Thyroid gland (tissue), 4 donors: ENCODE measurements around the gene NCOR1. TPM values are rescaled to one million over a fixed set of nuclear protein-coding genes. Genes with fewer than 3 reads are reported as not detected.
"Not testable (repeated sequence)": the region's sequence is repeated elsewhere in the genome, so short reads cannot be mapped to it uniquely, and the experiment has no call there.

Experiments used
- DNase-seq, 2 donors: peaks; one replicate each; pipeline ENCODE4 v3.0.0-alpha.2; 2019
- H3K27ac ChIP-seq, 3 donors: fragments of 200-600 bp; sonication (generic); 1 replicate in 2 of 3; 2 replicates in 1 of 3; pipeline ENCODE4 v1.5.1; 2016 to 2019; ENCODE audit warnings: mild to moderate bottlenecking in 1 of 3, moderate library complexity in 1 of 3
- H3K27me3 ChIP-seq: fragments of 200-600 bp; sonication (generic); one replicate; pipeline ENCODE4 v1.5.1; 2019
- H3K36me3 ChIP-seq, 2 donors: fragments of 200-600 bp; sonication (generic); one replicate each; pipeline ENCODE4 v1.5.1; 2016 to 2019
- H3K4me1 ChIP-seq, 2 donors: fragments of 200-600 bp; sonication (generic); one replicate each; pipeline ENCODE4 v1.5.1; 2017 to 2019
- H3K4me3 ChIP-seq, 3 donors: fragments of 200-600 bp; sonication (generic); replicated peaks in 1 of 3; 1 replicate in 2 of 3; 2 replicates in 1 of 3; pipeline ENCODE4 v1.5.1; 2016; ENCODE audit warnings: mild to moderate bottlenecking in 1 of 3
- H3K9me3 ChIP-seq: fragments of 200-600 bp; sonication (generic); one replicate; pipeline ENCODE4 v1.5.1; 2017
- POLR2A ChIP-seq, 2 donors: fragments of 450-650 bp; IDR thresholded peaks; one replicate each; pipeline ENCODE4 v1.6.1; 2017; ENCODE audit warnings: antibody characterized with exemption in 2 of 2, mild to moderate bottlenecking in 2 of 2, moderate library complexity in 1 of 2
- WGBS, 2 donors: methylation state at CpG; one replicate each; pipeline ENCODE4 v1.1.5; 2017; 5-methylcytosine and 5-hydroxymethylcytosine counted together
- intact Hi-C: fragments of 100-400 bp; cut with DNase I; formaldehyde crosslinking; loops from one replicate; pipeline ENCODE4 v1.15.1; 2023
- total RNA-seq, 4 donors: library from RNA; depleted of rRNA; stranded (reverse); fragments of >200 nt; gene quantifications; one replicate each; pipeline ENCODE4 v1.2.3, GENCODE V29; 2016
- TF ChIP-seq, protein P1 (sequence below), 6 experiments: fragments of 200-600 bp in 3 of 6; fragments of 450-650 bp in 3 of 6; sonication (generic) in 3 of 6; IDR thresholded peaks; one replicate each; pipeline ENCODE4 v1.5.1; 2016 to 2019; ENCODE audit warnings: antibody characterized with exemption in 6 of 6, mild to moderate bottlenecking in 2 of 6, inconsistent platforms in 1 of 6, moderate library complexity in 1 of 6

The NCOR1 gene
- total RNA-seq, 4 donors from 2014 or later, result 141 to 206 (median 204) TPM

DNA sequence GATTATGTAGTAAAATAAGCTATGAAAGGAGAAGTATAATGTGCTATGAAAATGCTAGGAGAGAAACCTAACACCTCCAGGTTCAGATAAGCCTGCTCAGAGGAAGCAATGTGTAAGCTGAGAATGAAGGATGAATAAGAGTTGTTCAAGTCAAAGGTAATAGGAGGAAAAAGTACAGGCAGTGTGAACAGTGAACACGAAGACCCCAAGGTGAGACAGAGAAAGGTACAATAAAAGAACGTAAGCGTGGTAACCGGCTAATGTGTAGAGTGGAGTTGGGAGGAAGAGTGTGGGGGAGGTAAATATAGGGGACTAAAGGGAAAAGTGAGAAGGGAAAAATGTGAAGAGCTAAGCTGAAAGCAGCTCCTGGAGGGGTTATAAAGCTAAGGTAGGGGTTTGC lies 141.5 kb downstream of the NCOR1 start:
- DNase-seq, result no peak
- TF ChIP-seq POLR2A (IDR thresholded peaks at IDR 0.05), result no peak
- TF ChIP-seq, protein P1, sequence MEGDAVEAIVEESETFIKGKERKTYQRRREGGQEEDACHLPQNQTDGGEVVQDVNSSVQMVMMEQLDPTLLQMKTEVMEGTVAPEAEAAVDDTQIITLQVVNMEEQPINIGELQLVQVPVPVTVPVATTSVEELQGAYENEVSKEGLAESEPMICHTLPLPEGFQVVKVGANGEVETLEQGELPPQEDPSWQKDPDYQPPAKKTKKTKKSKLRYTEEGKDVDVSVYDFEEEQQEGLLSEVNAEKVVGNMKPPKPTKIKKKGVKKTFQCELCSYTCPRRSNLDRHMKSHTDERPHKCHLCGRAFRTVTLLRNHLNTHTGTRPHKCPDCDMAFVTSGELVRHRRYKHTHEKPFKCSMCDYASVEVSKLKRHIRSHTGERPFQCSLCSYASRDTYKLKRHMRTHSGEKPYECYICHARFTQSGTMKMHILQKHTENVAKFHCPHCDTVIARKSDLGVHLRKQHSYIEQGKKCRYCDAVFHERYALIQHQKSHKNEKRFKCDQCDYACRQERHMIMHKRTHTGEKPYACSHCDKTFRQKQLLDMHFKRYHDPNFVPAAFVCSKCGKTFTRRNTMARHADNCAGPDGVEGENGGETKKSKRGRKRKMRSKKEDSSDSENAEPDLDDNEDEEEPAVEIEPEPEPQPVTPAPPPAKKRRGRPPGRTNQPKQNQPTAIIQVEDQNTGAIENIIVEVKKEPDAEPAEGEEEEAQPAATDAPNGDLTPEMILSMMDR (IDR thresholded peaks at IDR 0.05), result no peak
- Histone ChIP-seq H3K4me3 (no peak overlapping the region), H3K27me3 (no peaks in the 10 kb centered on the region), H3K27ac (no peak overlapping the region), H3K9me3 (no peaks in the 10 kb centered on the region), H3K4me1 (no peaks in the 10 kb centered on the region), H3K36me3 (peaks cover 36 to 44% of the 10 kb centered on the region in 2 donors)
- WGBS, 2 donors, result 94% methylated on average over 4 of the region's 4 CpGs
- intact Hi-C loops, result no loop called here

DNA sequence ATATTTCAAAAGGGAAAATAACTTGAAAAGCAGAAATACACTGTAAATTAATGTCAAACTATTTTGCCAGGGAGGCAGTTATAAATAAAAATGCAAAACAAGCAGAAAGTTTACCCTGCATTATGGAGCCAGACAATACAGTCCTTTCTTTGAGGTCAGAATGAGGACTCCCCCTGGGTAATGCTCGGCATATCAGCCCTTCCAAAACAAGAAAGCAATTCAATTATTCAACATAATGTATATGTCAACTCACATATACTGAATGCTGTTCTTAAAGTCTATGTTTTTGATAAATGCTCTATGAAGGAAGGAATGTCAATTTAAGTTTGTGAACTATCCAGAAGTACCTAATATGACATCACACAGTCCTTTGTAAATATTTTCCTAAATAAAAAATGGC lies 143.3 kb downstream of the NCOR1 start:
- 90 to 92% methylated on average over 1 of the region's 1 CpG for WGBS, 2 donors
- no peak for DNase-seq
- intact Hi-C loops, result no loop called here
- Histone ChIP-seq H3K9me3 (no peaks in the 10 kb centered on the region), H3K36me3 (peaks cover 29 to 40% of the 10 kb centered on the region in 2 donors), H3K4me1 (peaks cover 0 to 5% of the 10 kb centered on the region in 2 donors), H3K27ac (no peak overlapping the region), H3K27me3 (no peaks in the 10 kb centered on the region), H3K4me3 (no peak overlapping the region)
- no peak for TF ChIP-seq POLR2A (IDR thresholded peaks at IDR 0.05)
- TF ChIP-seq, protein P1 (IDR thresholded peaks at IDR 0.05), result no peak

DNA sequence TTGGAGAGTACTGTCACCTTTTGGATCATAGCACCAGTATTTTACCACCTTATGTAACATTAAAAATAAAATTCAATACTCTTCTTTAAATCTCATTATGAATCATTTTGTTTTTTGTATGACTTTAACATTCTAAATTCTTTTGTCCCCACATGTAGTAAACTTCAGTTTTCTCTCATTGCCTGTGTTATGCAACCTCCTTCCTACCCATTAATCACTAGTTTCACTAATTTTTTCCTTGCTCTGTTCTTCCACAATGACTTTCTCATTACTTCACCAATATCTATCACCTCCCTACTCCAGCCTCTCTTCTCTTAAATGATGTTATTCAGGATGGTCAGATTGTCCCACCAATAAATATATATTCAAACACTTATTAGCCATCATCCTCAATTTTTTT lies 147.0 kb downstream of the NCOR1 start:
- Histone ChIP-seq H3K9me3 (no peaks in the 10 kb centered on the region), H3K27me3 (no peaks in the 10 kb centered on the region), H3K4me3 (no peak overlapping the region), H3K36me3 (peaks cover 29 to 44% of the 10 kb centered on the region in 2 donors), H3K27ac (no peak overlapping the region), H3K4me1 (peaks cover 7 to 16% of the 10 kb centered on the region in 2 donors)
- DNase-seq, result no peak
- intact Hi-C loops, result no loop called here
- no peak for TF ChIP-seq POLR2A (IDR thresholded peaks at IDR 0.05)
- TF ChIP-seq, protein P1 (IDR thresholded peaks at IDR 0.05), result no peak

DNA sequence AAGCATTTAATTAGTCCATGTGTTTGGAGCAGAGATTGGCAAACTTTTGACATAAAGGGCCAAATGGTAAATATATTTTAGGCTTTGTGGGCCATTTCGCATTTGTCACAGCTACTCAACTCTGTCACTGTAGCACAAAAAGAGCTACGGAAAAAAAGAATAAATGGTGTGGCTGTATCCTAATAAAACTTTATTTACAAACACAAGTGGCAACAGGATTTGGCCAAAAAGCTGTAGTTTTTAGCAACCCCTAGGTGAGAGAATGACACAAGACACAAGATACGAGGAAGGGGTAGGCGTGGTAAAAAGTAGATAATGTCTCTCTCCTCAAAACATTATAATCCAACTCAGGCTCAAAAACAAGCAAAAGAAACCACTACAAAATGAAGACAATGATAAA lies 149.2 kb downstream of the NCOR1 start:
- peak overlapping the region in 1 of 3 donors; percentile 7 for H3K27ac ChIP-seq
- no peak for DNase-seq
- 95 to 97% methylated on average over 4 of the region's 4 CpGs for WGBS, 2 donors
- intact Hi-C loops, result no loop called here
- no peaks in the 10 kb centered on the region for H3K9me3 ChIP-seq
- no peak overlapping the region for H3K4me3 ChIP-seq
- peaks cover 44 to 58% of the 10 kb centered on the region in 2 donors for H3K36me3 ChIP-seq
- H3K4me1 ChIP-seq, result peaks cover 7 to 16% of the 10 kb centered on the region in 2 donors
- no peak for TF ChIP-seq POLR2A (IDR thresholded peaks at IDR 0.05)
- TF ChIP-seq, protein P1 (IDR thresholded peaks at IDR 0.05), result no peak
- no peaks in the 10 kb centered on the region for H3K27me3 ChIP-seq

DNA sequence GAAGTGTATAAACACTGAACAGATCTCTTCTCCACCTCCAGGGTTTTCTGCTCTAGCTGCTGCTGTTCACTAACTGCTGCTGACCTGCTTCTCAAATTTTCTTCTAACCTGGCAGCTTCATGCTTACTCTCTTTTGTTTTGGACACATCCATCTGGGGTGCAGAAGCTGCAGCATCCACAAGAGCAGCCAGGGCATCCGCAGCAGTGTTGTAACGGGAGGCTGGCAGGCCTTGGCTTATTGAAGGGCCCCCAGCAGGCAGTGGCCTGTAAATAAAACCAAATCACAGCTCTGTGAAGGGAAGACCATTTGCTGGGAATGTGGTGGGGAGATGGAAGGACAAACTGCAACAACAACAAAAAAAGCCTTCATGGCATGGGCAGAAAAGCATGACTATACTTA lies 153.7 kb downstream of the NCOR1 start:
- intact Hi-C loops, result no loop called here
- H3K27me3 ChIP-seq, result no peaks in the 10 kb centered on the region
- TF ChIP-seq POLR2A (IDR thresholded peaks at IDR 0.05), result no peak
- peaks cover 7 to 8% of the 10 kb centered on the region in 2 donors for H3K4me1 ChIP-seq
- WGBS, 2 donors, result 88 to 97% methylated on average over 2 of the region's 2 CpGs
- no peaks in the 10 kb centered on the region for H3K9me3 ChIP-seq
- H3K36me3 ChIP-seq, result peaks cover 43 to 63% of the 10 kb centered on the region in 2 donors
- H3K27ac ChIP-seq, result no peak overlapping the region
- DNase-seq, result no peak
- no peak overlapping the region for H3K4me3 ChIP-seq

DNA sequence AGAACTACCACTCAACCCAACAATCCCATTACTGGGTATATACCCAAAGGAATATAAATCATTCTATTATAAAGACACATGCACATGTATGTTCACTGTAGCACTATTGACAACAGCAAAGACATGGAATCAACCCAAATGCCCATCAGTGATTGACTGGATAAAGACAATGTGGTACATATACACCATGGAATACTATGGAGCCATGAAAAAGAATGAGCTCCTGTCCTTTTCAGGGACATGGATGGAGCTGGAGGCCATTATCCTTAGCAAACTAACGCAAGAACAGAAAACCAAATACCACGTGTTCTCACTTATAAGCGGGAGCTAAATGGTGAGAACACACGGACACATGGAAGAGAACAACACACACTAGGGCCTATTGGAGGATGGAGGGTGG lies 160.2 kb downstream of the NCOR1 start:
- H3K27me3 ChIP-seq, intact Hi-C loops, H3K9me3 ChIP-seq, H3K4me3 ChIP-seq, H3K27ac ChIP-seq, DNase-seq, H3K4me1 ChIP-seq: not testable (repeated sequence)
- WGBS, 2 donors, result 71 to 73% methylated on average over 4 of the region's 4 CpGs
- peaks cover 15 to 29% of the 10 kb centered on the region in 2 donors for H3K36me3 ChIP-seq
